Suprapubic skin (tissue), 4 donors: Measurements from ENCODE around the gene ARVCF. TPM values are rescaled to one million over a fixed set of nuclear protein-coding genes. Genes with fewer than 3 reads are reported as not detected.

Source experiments
- DNase-seq, 2 donors: peaks; one replicate each; pipeline ENCODE4 v3.0.0-alpha.2; 2019; ENCODE audit warnings: low spot score in 2 of 2
- H3K27ac ChIP-seq: fragments of 200-600 bp; sonication (generic); one replicate; pipeline ENCODE4 v1.5.1; 2019
- H3K27me3 ChIP-seq: fragments of 200-600 bp; sonication (generic); one replicate; pipeline ENCODE4 v1.5.1; 2019
- H3K36me3 ChIP-seq: fragments of 200-600 bp; sonication (generic); one replicate; pipeline ENCODE4 v1.5.1; 2019
- H3K4me1 ChIP-seq: fragments of 200-600 bp; sonication (generic); one replicate; pipeline ENCODE4 v1.5.1; 2019
- H3K4me3 ChIP-seq: fragments of 200-600 bp; sonication (generic); one replicate; pipeline ENCODE4 v1.5.1; 2019; ENCODE audit warnings: mild to moderate bottlenecking
- H3K9me3 ChIP-seq: fragments of 200-600 bp; sonication (generic); one replicate; pipeline ENCODE4 v1.5.1; 2019
- CTCF ChIP-seq, 2 donors: fragments of 200-600 bp in 1 of 2; fragments of 450-650 bp in 1 of 2; sonication (generic) in 1 of 2; IDR thresholded peaks; one replicate each; pipeline ENCODE4 v1.5.1; 2016 to 2019; ENCODE audit warnings: antibody characterized with exemption in 2 of 2, mild to moderate bottlenecking in 1 of 2, moderate library complexity in 1 of 2
- EP300 ChIP-seq: sonication (generic); formaldehyde crosslinking; IDR thresholded peaks from one replicate; pipeline ENCODE4 v1.6.1; 2017; ENCODE audit warnings: antibody characterized with exemption
- POLR2A ChIP-seq, 2 donors: fragments of 450-650 bp; IDR thresholded peaks; one replicate each; pipeline ENCODE4 v1.6.1; 2017; ENCODE audit warnings: antibody characterized with exemption in 2 of 2, mild to moderate bottlenecking in 2 of 2, moderate library complexity in 2 of 2
- POLR2AphosphoS5 ChIP-seq, 3 donors: sonication (generic); formaldehyde crosslinking; IDR thresholded peaks; one replicate each; pipeline ENCODE4 v1.6.1; 2017; ENCODE audit warnings: antibody characterized with exemption in 3 of 3
- WGBS: methylation state at CpG from one replicate; pipeline ENCODE4 v1.1.5; 2018; 5-methylcytosine and 5-hydroxymethylcytosine counted together
- total RNA-seq, 4 donors: library from RNA; depleted of rRNA; stranded (reverse); fragments of >200 nt; gene quantifications; one replicate each; pipeline ENCODE4 v1.1.0, GENCODE V29; 2016

The ARVCF gene
- total RNA-seq, 4 donors from 2014 or later: 22.9 to 38.4 (median 26.0) TPM

GRCh38 chr22:19974935-19975706 is 41.5 kb downstream of the ARVCF start:
- Histone ChIP-seq H3K9me3 (no peaks in the 10 kb centered on the region), H3K36me3 (peaks cover 49% of the 10 kb centered on the region), H3K27me3 (no peaks in the 10 kb centered on the region), H3K4me1 (peaks cover 18% of the 10 kb centered on the region), H3K4me3 (no peak overlapping the region), H3K27ac (no peak overlapping the region)
- WGBS: 81% methylated on average over 9 of the region's 13 CpGs
- TF ChIP-seq POLR2AphosphoS5 (IDR thresholded peaks at IDR 0.05): no peak
- no peak for TF ChIP-seq EP300
- no peak for TF ChIP-seq POLR2A (IDR thresholded peaks at IDR 0.05)
- no peak for TF ChIP-seq CTCF (IDR thresholded peaks at IDR 0.05)
- DNase-seq: no peak

GRCh38 chr22:19974268-19974861 is 42.3 kb downstream of the ARVCF start:
- no peak overlapping the region for H3K27ac ChIP-seq
- peaks cover 49% of the 10 kb centered on the region for H3K36me3 ChIP-seq
- no peak for DNase-seq
- no peaks in the 10 kb centered on the region for H3K27me3 ChIP-seq
- no peaks in the 10 kb centered on the region for H3K9me3 ChIP-seq
- TF ChIP-seq CTCF (IDR thresholded peaks at IDR 0.05) (no peak), EP300 (no peak), POLR2AphosphoS5 (IDR thresholded peaks at IDR 0.05) (no peak), POLR2A (IDR thresholded peaks at IDR 0.05) (no peak)
- WGBS: 81% methylated on average over 6 of the region's 11 CpGs
- peaks cover 19% of the 10 kb centered on the region for H3K4me1 ChIP-seq
- H3K4me3 ChIP-seq: no peak overlapping the region

GRCh38 chr22:19973551-19974267 is 42.9 kb downstream of the ARVCF start:
- H3K4me3 ChIP-seq: no peak overlapping the region
- peaks cover 49% of the 10 kb centered on the region for H3K36me3 ChIP-seq
- 97% methylated on average over 30 of the region's 46 CpGs for WGBS
- DNase-seq: no peak
- peaks cover 19% of the 10 kb centered on the region for H3K4me1 ChIP-seq
- no peak for TF ChIP-seq EP300
- no peaks in the 10 kb centered on the region for H3K9me3 ChIP-seq
- H3K27ac ChIP-seq: no peak overlapping the region
- H3K27me3 ChIP-seq: no peaks in the 10 kb centered on the region

- no peak for DNase-seq
- WGBS: 95% methylated on average over 27 of the region's 50 CpGs
- H3K27ac ChIP-seq: no peak overlapping the region
- TF ChIP-seq POLR2A (IDR thresholded peaks at IDR 0.05) (no peak), POLR2AphosphoS5 (IDR thresholded peaks at IDR 0.05) (no peak), EP300 (no peak), CTCF (IDR thresholded peaks at IDR 0.05) (no peak)
- no peak overlapping the region for H3K4me3 ChIP-seq
- H3K36me3 ChIP-seq: peaks cover 49% of the 10 kb centered on the region
- no peaks in the 10 kb centered on the region for H3K27me3 ChIP-seq
- peaks cover 19% of the 10 kb centered on the region for H3K4me1 ChIP-seq
- H3K9me3 ChIP-seq: no peaks in the 10 kb centered on the region
Measured at GRCh38 chr22:19972652-19973550, 43.7 kb downstream of the ARVCF start.

- H3K4me3 ChIP-seq: no peak overlapping the region
- H3K36me3 ChIP-seq: peaks cover 53% of the 10 kb centered on the region
- H3K9me3 ChIP-seq: no peaks in the 10 kb centered on the region
- peaks cover 19% of the 10 kb centered on the region for H3K4me1 ChIP-seq
- no peak overlapping the region for H3K27ac ChIP-seq
- TF ChIP-seq POLR2A (IDR thresholded peaks at IDR 0.05) (no peak), CTCF (IDR thresholded peaks at IDR 0.05) (no peak), EP300 (no peak), POLR2AphosphoS5 (IDR thresholded peaks at IDR 0.05) (no peak)
- no peak for DNase-seq
- H3K27me3 ChIP-seq: no peaks in the 10 kb centered on the region
- WGBS: 86% methylated on average over 5 of the region's 9 CpGs
Measured at GRCh38 chr22:19972251-19972650, 44.4 kb downstream of the ARVCF start.
